Suppressor macrophage (primary cell): ENCODE results near the gene CREB5.

ENCODE experiments used
- DNase-seq, 4 experiments: peaks; one replicate each; pipeline ENCODE4 v3.0.0-alpha.2; 2020 to 2022

Gene CREB5

GRCh38 chr7:28517206-28517605 lies 104.9 kb downstream of the CREB5 start:
- DNase-seq: no peak

DNA sequence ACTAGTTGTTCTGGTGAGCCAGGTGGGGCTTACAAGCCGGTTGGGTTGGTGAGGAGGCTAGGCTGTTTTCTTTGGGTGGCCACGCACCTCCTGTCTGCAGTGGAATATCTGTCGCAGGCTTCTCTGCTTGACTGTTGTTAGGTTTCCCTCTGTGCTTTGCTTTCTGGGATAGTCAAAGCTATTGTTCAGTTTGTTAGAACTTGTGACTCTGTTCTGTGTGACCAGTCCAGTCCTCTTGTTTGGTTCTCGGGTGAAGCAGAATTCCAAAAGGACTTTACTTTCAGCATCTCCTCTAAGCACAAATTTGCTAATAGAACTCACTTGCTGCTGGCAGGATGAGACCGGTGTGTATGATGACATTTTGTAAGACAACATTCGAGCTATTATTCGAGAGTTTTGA lies 105.3 kb downstream of the CREB5 start:
- DNase-seq: no peak

- peak; percentile 36 to 63 (median 58) for DNase-seq
These were observed 108.0 kb downstream of the CREB5 start for GRCh38 chr7:28520074-28521015.

- DNase-seq: no peak
These were observed 112.7 kb downstream of the CREB5 start for GRCh38 chr7:28524978-28525377.

DNA sequence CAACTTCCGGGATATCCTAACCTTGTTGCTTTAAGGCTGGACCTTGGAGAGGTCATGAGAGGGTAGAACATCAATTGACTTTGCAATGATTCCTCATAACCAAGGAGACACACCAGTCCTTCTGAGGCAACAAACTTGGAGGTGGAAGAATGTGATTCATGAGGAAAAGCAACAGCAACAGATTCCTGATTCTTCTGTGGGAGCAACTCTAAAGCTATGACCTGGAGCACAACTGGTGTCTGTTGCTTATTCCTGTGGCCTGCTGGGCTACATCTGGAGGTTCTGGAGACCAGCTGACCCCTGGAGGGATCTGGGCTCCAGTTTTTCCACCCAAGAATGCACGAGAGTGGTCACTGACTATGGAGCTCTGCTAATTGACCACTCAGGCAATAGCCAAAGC lies 116.6 kb downstream of the CREB5 start:
- DNase-seq: no peak

DNA sequence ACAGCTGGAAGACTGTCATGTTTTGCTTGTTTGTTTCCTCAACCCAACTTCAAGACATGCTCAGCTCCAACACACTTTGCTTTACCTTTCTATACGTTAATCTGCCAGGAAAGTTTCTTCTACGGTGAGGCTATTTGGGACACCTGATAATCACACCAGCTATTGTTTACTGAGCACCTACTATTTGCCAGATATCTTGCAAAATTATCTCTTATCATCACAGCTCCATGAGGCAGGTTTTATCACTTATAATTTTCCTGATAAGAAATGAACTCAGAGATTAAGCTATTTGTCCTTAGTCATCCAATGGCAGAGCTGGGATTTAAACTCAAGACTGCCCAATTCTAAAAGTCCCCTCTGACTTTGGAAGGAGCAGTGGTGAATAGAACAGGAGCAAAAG lies 117.4 kb downstream of the CREB5 start:
- no peak for DNase-seq

DNA sequence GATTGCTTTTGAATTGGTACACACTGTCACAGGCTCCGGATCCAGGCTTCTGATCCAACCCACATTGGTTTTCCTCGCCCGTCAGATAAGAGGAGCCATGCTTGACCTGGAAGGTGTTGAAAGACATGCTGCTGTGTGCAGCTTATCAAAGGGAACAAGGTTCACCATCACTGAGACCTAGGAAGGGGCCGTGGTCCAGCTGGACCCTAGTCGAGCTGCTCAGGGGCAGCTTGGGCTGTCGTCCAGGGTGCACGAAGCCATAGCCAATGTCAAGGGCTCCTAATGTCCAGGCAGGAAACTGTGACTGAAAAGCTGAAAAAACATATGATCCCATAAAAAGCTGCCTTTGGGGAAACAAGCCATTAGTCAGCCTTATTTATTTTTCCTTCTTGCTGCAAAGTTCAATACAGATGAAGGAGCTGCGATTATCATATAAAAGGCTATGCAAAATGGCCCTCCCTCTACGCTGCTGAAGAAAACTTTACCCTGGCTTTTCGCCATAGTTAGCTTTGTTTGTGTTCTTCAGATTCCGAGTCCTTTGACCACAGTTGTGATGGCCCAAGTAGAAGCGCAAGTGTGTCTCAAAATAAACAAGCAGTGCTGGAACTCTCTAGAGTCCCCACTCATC lies 118.0 kb downstream of the CREB5 start:
- DNase-seq: no peak

DNA sequence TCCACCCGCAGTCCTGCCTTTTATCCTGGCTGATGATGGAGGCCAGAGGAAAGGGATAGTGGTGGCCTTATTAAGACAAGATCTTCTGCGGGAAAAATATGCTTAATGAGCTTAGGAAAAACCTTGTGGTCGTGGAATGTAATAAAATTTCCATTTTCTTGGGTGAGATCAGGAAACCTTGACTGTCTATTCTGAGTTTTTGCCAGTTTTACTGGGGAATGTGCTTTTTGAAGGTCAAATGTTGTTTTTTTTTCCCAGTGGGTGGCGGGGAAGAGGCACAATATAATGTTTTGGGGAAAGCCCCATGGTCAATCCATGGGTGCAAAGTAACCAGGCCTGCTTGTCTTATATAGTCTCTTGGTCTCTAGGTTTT lies 118.5 kb downstream of the CREB5 start:
- DNase-seq: no peak

DNA sequence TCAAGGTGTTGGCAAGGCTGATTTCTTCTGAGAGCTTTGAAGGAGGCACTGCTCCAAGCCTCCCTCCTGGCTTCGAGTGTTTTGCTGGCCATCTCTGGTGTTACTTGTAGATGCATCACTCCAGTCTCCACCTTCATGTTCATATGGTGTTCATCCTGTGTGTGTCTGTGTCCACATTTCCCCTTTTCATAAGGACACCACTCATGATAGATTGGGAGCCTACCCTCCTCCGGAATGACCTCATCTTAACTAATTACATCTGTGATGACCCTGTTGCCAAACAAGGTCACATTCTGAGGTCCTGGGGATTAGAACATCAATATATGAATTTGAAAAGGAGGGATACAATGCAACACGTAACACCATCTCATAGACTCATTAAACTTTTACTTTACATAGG lies 119.0 kb downstream of the CREB5 start:
- DNase-seq: peak; percentile 45 to 79 (median 56)

DNA sequence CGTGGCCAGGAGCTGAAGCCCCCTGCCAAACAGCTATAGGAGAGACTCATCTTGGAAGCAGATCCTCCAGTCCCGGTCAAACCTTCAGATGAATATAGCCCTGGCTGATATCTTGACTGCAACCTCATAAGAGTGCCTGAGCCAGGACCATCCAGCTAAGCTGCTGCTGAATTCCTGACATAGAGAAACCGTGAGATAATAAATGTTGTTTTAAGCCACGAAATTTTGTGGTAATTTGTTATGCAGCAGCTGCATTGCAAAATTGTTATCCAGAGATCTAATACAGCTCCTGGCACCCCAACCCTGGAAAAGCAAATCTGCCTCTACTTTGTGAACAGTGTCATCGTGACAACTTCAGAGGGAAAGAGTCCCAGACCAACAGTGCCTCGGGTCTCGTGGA lies 119.9 kb downstream of the CREB5 start:
- DNase-seq: no peak

GRCh38 chr7:28533267-28533666 lies 120.9 kb downstream of the CREB5 start:
- no peak for DNase-seq

GRCh38 chr7:28533731-28534531 lies 121.6 kb downstream of the CREB5 start:
- peak in 3 of 4 experiments; percentile 10 to 24 (median 13) for DNase-seq

DNA sequence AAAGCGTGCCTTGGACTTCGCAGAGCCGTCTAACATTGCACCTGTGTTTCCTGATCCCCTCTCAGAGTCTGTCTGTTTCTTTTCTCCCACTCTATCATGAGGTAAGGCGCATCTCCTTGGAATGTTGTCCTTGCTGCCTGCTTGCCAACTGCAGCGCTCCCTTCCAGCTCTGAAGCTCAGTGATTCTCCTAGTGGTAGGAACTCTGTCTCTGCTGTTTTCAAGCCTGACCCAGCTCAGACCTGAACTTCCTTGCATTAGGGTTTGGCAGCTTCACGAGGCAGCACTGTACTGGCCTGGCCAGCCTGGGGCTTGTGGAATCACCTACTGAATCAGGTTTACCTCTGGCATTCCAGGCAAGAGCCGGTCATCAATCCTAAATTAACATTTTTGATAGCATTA lies 123.9 kb downstream of the CREB5 start:
- DNase-seq: no peak

GRCh38 chr7:28539289-28539981 lies 127.1 kb downstream of the CREB5 start:
- no peak for DNase-seq

DNA sequence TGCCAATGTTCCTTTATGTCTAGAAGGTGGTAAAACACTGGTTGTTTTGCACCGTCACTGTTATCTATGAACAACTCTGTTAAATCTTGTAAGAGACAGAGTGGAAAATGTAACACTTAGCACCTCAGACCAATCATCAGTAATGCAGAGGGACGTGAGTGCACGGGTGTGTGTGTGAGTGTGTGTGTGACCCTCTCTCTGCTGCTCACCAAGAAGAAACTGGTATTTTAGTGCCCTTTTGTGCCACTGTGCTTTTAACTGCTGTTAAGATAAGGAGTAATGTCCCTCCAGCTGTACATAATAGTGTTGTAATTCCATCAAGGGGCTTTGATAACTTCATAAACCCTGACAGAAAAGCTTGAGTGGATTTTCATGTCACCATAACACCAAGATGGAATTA lies 130.1 kb downstream of the CREB5 start:
- DNase-seq: no peak

DNA sequence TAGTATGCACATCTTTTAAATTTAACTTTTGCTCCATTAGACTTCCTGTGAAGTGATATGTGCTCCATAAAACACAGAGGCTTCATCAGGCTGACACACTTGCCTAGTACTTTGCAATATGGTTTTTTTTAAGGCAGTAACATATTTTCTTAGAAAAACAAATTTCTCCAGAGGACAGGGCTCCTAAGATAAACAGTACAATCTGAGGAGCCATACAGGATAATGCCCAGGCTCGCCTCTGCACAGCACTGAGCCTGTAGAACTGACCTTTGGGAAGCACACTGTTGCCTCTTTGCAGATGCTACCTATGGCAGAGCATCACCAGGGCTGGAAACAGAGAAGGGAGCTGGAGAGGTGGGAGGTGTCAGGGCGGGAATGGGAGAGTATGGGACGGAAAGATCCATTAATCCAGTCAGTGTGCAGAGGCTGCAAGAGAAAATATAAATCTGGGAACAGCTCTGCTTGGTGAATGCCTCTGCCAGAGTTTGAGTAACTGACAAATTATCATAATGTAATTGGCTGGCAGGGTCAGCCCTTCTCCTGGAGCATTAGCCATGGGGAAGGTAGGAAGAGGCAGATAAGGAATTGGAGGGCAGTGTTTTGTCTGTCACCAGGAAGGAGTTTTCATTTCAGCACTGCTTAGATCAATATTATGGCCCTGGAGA lies 132.3 kb downstream of the CREB5 start:
- DNase-seq: no peak

DNA sequence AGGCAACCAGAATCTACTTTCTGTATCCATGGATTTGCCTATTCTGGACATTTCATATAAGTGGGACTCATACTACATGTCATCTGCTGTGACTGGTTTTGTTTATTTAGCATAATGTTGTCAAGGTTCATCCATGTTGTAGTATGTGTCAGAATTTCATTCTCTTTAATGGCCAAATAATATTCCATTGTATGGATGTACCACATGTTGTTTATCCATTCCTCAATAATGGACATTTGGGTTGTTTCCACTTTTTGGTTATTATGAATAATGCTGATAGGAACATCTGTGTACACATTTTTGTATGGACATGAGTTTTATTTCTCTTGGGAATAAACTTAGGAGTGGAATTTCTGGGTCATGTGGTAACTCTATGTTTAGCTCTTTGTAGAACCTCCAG lies 133.7 kb downstream of the CREB5 start:
- no peak for DNase-seq

- DNase-seq: no peak
These were observed 134.8 kb downstream of the CREB5 start for GRCh38 chr7:28547115-28547514.

GRCh38 chr7:28548416-28548815 lies 136.1 kb downstream of the CREB5 start:
- no peak for DNase-seq

- DNase-seq: no peak
These were observed 137.7 kb downstream of the CREB5 start for GRCh38 chr7:28549998-28550397.

DNA sequence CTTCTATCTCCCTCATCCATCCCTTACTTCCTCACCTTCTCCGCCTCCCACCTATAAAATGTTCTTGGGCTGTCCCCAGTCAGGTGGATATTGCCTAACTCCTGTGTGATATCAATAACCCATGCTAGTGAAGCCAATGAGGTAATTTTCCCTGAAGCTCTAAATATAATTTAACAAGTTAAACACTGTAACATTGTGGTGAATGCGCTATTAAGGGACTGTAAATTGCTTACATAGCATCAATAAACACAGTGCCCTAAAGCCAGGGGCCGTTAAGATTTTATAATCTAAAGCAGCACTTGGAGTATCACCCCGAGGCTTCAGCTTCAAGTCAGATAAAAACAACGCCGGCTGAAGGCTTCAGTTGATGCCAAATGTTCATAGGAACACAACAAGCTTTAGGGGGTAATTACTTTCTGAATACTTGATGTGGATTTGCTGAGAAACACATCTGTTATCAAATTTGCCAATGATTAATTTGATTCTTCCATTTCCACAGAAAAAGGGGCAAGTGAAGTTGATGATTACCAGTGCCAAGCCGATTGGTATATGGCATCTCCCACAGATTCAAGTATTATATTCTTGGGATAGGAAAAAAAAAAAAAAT lies 138.4 kb downstream of the CREB5 start:
- no peak for DNase-seq

GRCh38 chr7:28551331-28551730 lies 139.0 kb downstream of the CREB5 start:
- DNase-seq: peak in 3 of 4 experiments; percentile 16 to 44 (median 24)
